Right atrium auricular region (tissue), 2 donors: ENCODE results near the gene MLLT1. TPM values are rescaled to one million over a fixed set of nuclear protein-coding genes. Genes with fewer than 3 reads are reported as not detected.

Experiments
- DNase-seq: peaks from one replicate; pipeline ENCODE4 v3.0.0-alpha.2; 2019; ENCODE audit warnings: low spot score
- H3K27ac ChIP-seq, 2 donors: fragments of 200-600 bp; sonication (generic); 1 replicate in 1 of 2; 2 replicates in 1 of 2; pipeline ENCODE4 v1.5.1; 2016 to 2019
- H3K27me3 ChIP-seq, 2 donors: fragments of 200-600 bp; sonication (generic); one replicate each; pipeline versions ENCODE4 v1.5.1 to v1.6.0; 2017 to 2019
- H3K36me3 ChIP-seq: fragments of 200-600 bp; sonication (generic); one replicate; pipeline ENCODE4 v1.5.1; 2016
- H3K4me1 ChIP-seq, 2 donors: fragments of 200-600 bp; sonication (generic); one replicate each; pipeline versions ENCODE4 v1.5.1 to v1.6.0; 2017 to 2019
- H3K4me3 ChIP-seq, 2 donors: fragments of 200-600 bp; sonication (generic); 1 replicate in 1 of 2; 2 replicates in 1 of 2; pipeline ENCODE4 v1.5.1; 2017 to 2019; ENCODE audit warnings: mild to moderate bottlenecking in 1 of 2, moderate library complexity in 1 of 2
- H3K9me3 ChIP-seq, 2 donors: fragments of 200-600 bp; sonication (generic); one replicate each; pipeline ENCODE4 v1.5.1; 2019
- total RNA-seq, 2 donors: library from RNA; depleted of rRNA; stranded (reverse); fragments of >200 nt; gene quantifications; one replicate each; pipeline ENCODE4 v1.1.0, GENCODE V29; 2016
- TF ChIP-seq, protein P1 (sequence below), 2 donors: fragments of 200-600 bp; sonication (generic); IDR thresholded peaks; one replicate each; pipeline ENCODE4 v1.5.1; 2019; ENCODE audit warnings: antibody characterized with exemption in 2 of 2

The MLLT1 gene
- total RNA-seq, 2 donors from 2014 or later, result 21.2 to 36.9 TPM

GRCh38 chr19:6217752-6218334 lies 61.9 kb downstream of the MLLT1 start:
- Histone ChIP-seq H3K36me3 (peaks cover 38% of the 10 kb centered on the region), H3K27me3 (no peaks in the 10 kb centered on the region), H3K4me3 (no peak overlapping the region), H3K9me3 (no peaks in the 10 kb centered on the region), H3K27ac (peak overlapping the region; percentile 45 to 62), H3K4me1 (peaks cover 0 to 69% of the 10 kb centered on the region in 2 donors)
- no peak for DNase-seq
- TF ChIP-seq, protein P1, sequence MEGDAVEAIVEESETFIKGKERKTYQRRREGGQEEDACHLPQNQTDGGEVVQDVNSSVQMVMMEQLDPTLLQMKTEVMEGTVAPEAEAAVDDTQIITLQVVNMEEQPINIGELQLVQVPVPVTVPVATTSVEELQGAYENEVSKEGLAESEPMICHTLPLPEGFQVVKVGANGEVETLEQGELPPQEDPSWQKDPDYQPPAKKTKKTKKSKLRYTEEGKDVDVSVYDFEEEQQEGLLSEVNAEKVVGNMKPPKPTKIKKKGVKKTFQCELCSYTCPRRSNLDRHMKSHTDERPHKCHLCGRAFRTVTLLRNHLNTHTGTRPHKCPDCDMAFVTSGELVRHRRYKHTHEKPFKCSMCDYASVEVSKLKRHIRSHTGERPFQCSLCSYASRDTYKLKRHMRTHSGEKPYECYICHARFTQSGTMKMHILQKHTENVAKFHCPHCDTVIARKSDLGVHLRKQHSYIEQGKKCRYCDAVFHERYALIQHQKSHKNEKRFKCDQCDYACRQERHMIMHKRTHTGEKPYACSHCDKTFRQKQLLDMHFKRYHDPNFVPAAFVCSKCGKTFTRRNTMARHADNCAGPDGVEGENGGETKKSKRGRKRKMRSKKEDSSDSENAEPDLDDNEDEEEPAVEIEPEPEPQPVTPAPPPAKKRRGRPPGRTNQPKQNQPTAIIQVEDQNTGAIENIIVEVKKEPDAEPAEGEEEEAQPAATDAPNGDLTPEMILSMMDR (IDR thresholded peaks at IDR 0.05), result no peak

DNA sequence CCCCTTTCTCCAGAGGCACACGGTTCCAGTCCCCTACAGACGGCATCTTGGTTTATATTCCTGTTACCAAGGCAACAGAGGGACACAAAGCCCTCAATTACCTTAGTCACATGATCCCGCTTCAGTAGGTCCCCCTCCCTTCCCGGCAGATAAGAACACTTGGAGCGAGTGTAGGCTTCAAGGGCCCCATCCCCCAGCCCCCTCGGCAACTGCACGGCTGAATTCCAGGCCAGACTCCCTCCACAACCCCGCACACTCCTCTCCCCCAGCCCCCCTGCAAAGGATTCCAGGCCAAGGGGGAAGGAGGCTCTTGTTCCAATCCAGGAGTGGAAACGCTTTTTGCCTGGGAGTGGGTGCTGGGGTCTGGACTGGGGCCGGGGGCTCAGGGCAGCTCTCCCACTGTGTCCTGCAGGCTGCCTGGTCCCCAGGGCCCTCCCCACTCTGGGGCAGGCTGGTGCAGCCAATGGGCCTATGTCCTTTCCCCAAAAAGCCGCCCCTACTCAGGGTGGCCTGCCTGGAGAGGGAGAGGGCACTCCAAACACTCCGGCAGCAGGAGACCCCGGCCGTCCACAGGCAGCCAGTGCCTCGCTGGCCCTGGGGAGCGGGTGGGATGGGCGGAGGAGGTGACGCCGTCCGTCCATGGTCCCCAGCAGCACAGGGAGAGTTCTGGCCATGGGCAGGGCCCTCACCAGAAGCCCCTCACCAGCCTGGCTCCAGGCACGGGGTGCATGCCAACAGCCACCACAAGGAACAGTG lies 62.6 kb downstream of the MLLT1 start:
- Histone ChIP-seq H3K27me3 (no peaks in the 10 kb centered on the region), H3K4me1 (peaks cover 0 to 62% of the 10 kb centered on the region in 2 donors), H3K27ac (peak overlapping the region; percentile 45 to 62), H3K36me3 (peaks cover 38% of the 10 kb centered on the region), H3K4me3 (no peak overlapping the region), H3K9me3 (no peaks in the 10 kb centered on the region)
- no peak for DNase-seq
- TF ChIP-seq, protein P1 (IDR thresholded peaks at IDR 0.05), result no peak

- Histone ChIP-seq H3K4me1 (peaks cover 0 to 55% of the 10 kb centered on the region in 2 donors), H3K4me3 (no peak overlapping the region), H3K27ac (peak overlapping the region; percentile 45 to 62), H3K9me3 (no peaks in the 10 kb centered on the region), H3K36me3 (peaks cover 31% of the 10 kb centered on the region), H3K27me3 (no peaks in the 10 kb centered on the region)
- TF ChIP-seq, protein P1 (IDR thresholded peaks at IDR 0.05), result no peak
- no peak for DNase-seq
Observed at GRCh38 chr19:6216236-6216995, 63.4 kb downstream of the MLLT1 start.

DNA sequence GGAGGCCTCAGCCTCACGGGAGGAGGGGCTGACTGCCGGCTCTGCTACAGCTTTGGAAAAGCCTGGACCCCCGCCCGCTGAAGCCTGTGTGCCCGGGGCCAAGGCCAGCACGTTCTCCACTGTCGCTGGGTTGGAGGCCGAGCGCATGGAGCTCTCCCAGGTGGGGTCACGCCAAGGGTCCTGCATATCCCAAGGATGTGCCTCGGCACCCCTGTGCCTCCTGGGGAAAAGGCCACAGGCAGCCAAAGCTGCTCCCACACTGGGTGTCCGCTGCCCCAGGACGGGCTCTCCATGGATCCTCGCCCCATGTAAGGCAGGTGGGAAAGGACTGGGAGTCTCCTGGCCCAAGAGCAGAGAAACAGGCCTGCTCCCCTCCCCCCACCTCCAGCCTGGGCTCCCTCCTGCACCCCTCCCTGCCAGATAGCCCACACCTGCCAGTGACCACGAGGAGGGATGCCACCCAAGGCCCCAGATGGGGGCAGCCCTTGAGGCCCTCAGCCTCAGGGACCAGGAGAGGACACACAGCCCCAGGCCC lies 64.0 kb downstream of the MLLT1 start:
- Histone ChIP-seq H3K27ac (peak overlapping the region in 1 of 2 donors; percentile 45), H3K27me3 (no peaks in the 10 kb centered on the region), H3K4me3 (no peak overlapping the region), H3K9me3 (no peaks in the 10 kb centered on the region), H3K4me1 (peaks cover 0 to 51% of the 10 kb centered on the region in 2 donors), H3K36me3 (peaks cover 24% of the 10 kb centered on the region)
- DNase-seq, result no peak
- TF ChIP-seq, protein P1 (IDR thresholded peaks at IDR 0.05), result no peak

DNA sequence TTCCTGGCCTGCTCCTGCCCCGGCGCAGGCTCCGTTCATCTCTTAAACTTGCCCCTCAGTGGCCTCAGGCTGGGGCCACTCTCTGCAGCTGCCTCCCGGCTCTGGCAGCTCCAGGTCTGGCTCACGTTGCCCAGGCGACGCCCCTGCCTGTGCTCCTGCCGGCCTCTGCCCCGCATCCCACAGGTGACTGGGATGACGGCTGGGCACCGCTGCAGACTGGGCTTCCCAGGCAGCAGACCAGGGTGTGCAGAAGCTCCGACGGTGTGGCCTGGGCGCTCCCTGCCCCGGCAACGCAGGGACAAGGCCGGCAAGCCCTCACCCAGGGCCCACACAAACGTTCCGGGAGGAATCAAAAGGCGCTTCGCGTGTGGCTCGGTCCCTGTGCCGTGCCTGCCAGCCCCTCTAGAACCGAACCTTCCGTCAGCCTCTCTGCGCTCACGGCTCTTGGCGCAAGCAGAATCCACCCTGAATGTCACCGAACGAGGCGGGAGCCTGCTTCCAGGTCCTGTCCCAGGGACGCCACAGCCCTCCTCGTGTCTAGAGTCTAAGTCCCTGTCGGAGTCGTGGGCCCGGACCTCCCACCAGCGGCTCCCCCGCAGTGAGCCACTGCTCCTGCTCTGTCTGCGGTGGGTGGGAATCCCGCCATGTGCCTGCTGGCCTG lies 64.8 kb downstream of the MLLT1 start:
- no peak for DNase-seq
- Histone ChIP-seq H3K36me3 (peaks cover 20% of the 10 kb centered on the region), H3K4me1 (peaks cover 0 to 43% of the 10 kb centered on the region in 2 donors), H3K27ac (no peak overlapping the region), H3K27me3 (no peaks in the 10 kb centered on the region), H3K4me3 (no peak overlapping the region), H3K9me3 (no peaks in the 10 kb centered on the region)
- TF ChIP-seq, protein P1 (IDR thresholded peaks at IDR 0.05), result no peak
